WERI-Rb-1 (cell line): ENCODE measurements around the gene DGKI.

Experiments
- DNase-seq: peaks from one replicate; pipeline ENCODE4 v3.0.0-alpha.2; 2020
- H3K27ac ChIP-seq: fragments of 250-450 bp; sonication (Bioruptor Pico); 2 replicates; pipeline ENCODE4 v1.5.1; 2020; ENCODE audit warnings: mild to moderate bottlenecking, moderate library complexity
- H3K27me3 ChIP-seq: fragments of 250-450 bp; sonication (Bioruptor Pico); 2 replicates; pipeline ENCODE4 v1.5.1; 2021; ENCODE audit warnings: mild to moderate bottlenecking, low read depth, moderate library complexity; ENCODE audit not compliant: insufficient read depth, severe bottlenecking
- H3K36me3 ChIP-seq: fragments of 250-450 bp; sonication (Bioruptor Pico); 2 replicates; pipeline ENCODE4 v1.5.1; 2020; ENCODE audit warnings: mild to moderate bottlenecking, moderate library complexity
- H3K4me3 ChIP-seq: 2 replicates; pipeline ENCODE4 v1.5.1; 2011; ENCODE audit warnings: low read depth, mild to moderate bottlenecking, control low read depth, low read length
- H3K9me3 ChIP-seq: fragments of 250-450 bp; sonication (Bioruptor Pico); 2 replicates; pipeline ENCODE4 v1.5.1; 2021; ENCODE audit warnings: mild to moderate bottlenecking, moderate library complexity; ENCODE audit not compliant: severe bottlenecking
- TF ChIP-seq, protein P1 (sequence below): IDR thresholded peaks from 2 replicates; pipeline ENCODE4 v1.5.1; 2011; ENCODE audit warnings: low read depth, mild to moderate bottlenecking, control low read depth, inconsistent platforms, low read length

Gene DGKI

DNA sequence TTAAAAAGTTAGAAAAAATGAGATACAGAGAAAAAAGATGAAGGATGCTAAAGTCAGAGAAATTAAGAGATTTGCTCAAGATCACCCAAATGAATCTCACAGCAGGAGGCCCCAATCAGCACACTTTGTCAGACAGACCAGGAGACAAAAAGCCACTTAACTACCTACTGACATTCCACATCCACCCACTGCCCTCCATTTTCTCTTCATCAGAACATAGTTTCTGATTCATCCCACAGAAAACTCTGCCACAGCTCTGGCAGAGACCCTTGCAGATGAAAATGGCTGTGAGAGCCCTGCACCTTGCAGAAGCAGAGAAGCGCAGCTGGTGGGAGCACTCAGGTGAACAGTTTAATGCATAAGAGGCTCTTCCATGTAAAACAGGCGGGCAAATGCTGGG, 26.6 kb downstream of the DGKI start:
- H3K36me3 ChIP-seq = no peaks in the 10 kb centered on the region
- H3K27ac ChIP-seq = no peak overlapping the region
- no peak for DNase-seq
- no peaks in the 10 kb centered on the region for H3K27me3 ChIP-seq
- no peak overlapping the region for H3K4me3 ChIP-seq
- H3K9me3 ChIP-seq = no peaks in the 10 kb centered on the region
- TF ChIP-seq, protein P1, sequence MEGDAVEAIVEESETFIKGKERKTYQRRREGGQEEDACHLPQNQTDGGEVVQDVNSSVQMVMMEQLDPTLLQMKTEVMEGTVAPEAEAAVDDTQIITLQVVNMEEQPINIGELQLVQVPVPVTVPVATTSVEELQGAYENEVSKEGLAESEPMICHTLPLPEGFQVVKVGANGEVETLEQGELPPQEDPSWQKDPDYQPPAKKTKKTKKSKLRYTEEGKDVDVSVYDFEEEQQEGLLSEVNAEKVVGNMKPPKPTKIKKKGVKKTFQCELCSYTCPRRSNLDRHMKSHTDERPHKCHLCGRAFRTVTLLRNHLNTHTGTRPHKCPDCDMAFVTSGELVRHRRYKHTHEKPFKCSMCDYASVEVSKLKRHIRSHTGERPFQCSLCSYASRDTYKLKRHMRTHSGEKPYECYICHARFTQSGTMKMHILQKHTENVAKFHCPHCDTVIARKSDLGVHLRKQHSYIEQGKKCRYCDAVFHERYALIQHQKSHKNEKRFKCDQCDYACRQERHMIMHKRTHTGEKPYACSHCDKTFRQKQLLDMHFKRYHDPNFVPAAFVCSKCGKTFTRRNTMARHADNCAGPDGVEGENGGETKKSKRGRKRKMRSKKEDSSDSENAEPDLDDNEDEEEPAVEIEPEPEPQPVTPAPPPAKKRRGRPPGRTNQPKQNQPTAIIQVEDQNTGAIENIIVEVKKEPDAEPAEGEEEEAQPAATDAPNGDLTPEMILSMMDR = no peak

DNA sequence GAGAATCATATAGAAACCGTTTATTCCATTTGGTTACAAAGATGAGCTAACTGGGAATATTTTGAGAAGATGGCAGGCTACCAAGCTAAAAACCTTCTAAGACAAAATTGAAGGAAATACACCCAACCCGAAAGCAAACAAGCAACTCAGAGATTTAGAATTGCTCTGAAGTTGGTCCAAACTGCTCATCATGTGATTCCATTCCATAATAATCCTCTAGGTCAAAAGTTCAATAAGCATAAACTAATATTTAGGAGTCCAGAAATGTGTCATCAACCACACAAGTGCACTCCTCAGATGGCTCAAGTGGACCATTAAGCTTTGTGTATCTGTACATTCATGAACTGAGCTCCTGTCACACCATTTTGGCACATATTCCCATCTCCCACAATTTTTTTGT, 28.7 kb downstream of the DGKI start:
- H3K27ac ChIP-seq = no peak overlapping the region
- DNase-seq = no peak
- H3K36me3 ChIP-seq = no peaks in the 10 kb centered on the region
- no peaks in the 10 kb centered on the region for H3K9me3 ChIP-seq
- H3K27me3 ChIP-seq = no peaks in the 10 kb centered on the region
- no peak overlapping the region for H3K4me3 ChIP-seq
- TF ChIP-seq, protein P1 = no peak

DNA sequence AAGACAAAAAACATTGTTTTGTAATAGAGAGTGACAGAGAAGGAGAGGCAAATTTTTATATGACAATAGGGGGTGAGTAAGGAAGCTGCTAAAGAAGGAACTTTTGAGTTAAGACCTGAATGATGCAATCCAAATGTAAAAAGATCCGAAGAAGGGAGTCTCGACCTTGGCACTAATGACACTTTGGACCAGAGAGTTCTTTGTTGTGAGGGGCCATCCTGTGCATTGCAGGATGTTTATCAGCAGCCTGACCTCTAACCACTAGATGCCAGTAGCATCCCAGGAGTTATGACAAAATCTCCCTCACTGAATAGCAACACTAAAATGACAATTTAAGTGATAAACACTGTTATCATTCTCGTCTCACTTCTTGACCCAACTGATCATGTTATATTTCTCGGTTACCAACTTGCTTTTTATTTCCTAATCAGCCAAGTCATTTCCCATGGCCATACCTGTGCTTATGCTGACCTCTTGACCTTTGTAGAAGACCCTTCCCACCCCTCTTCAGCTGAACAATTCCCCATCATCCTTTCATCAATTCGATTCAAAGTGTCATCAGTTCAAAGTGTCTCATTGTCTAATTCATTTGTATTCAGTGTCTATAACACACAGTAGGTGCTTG, 30.0 kb downstream of the DGKI start:
- H3K9me3 ChIP-seq = no peaks in the 10 kb centered on the region
- no peak overlapping the region for H3K4me3 ChIP-seq
- DNase-seq = no peak
- no peaks in the 10 kb centered on the region for H3K36me3 ChIP-seq
- TF ChIP-seq, protein P1 = 0 out of 2 replicates have a peak, but pooled peaks have one; percentile 4
- H3K27ac ChIP-seq = no peak overlapping the region
- H3K27me3 ChIP-seq = no peaks in the 10 kb centered on the region

DNA sequence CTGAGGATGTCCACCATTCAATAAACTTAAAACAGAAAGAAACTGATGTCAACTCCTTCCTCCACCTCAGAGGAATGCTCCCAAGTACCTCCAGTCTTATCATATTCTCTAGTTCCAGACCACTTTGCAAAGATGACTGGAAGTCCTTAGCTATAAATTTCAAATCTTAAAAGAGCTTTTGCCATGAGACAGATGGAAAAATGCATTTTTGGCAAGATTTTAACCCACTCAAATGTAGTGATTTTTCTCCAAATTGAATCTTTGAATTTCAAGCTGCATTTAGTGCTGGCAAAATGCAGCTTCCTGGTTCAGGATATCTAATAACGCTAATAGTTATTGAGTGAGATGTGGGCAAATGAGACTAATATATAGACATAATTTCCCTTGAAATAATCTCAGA, 33.2 kb downstream of the DGKI start:
- Histone ChIP-seq H3K27ac (no peak overlapping the region), H3K27me3 (no peaks in the 10 kb centered on the region), H3K36me3 (no peaks in the 10 kb centered on the region), H3K9me3 (no peaks in the 10 kb centered on the region), H3K4me3 (no peak overlapping the region)
- DNase-seq = no peak
- TF ChIP-seq, protein P1 = no peak

DNA sequence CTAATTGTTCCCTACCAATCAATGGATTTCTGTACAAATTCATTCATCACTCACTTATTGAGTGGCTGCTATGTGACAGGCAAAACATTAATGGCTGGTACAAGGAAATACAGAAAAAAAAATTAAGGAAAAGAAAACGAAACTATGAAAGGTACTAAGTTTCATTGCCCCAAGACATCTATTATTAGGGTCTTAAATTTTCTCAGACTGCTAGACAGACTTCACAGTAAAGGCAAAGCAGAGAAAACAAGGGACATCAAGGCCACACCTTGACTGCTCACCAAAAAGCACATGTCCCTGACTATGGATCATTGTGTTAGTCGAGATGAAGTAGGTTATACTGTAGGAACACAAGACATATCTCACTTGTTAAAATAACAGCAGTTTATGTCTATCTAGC, 36.5 kb downstream of the DGKI start:
- no peak for DNase-seq
- Histone ChIP-seq H3K9me3 (no peaks in the 10 kb centered on the region), H3K4me3 (no peak overlapping the region), H3K27ac (no peak overlapping the region), H3K27me3 (no peaks in the 10 kb centered on the region), H3K36me3 (no peaks in the 10 kb centered on the region)
- TF ChIP-seq, protein P1 = no peak

DNA sequence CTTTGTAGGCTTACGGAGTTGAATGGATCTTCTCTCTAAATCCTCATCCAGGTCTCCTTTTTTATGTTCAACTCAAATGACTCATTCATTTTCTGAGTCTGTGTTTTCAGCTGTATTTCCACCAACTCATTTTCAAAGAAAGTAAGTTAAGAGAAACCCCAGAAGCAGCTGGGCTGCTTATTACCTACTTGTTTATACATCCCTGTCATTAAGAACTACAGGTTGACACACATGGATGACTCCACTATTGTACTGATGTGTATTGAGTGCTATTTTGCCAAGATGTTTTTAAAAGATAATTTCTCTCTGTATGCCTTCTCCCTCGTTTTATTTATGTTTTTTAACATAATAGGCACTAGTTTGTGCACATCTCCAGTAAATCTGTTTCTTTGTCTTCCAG, 41.9 kb downstream of the DGKI start:
- H3K27ac ChIP-seq = no peak overlapping the region
- H3K9me3 ChIP-seq = no peaks in the 10 kb centered on the region
- TF ChIP-seq, protein P1 = no peak
- DNase-seq = no peak
- no peaks in the 10 kb centered on the region for H3K27me3 ChIP-seq
- no peaks in the 10 kb centered on the region for H3K36me3 ChIP-seq
- H3K4me3 ChIP-seq = no peak overlapping the region
